ENCODE measurements around the gene OPCML.

- TF ChIP-seq CTCF (IDR thresholded peaks at IDR 0.05; ENCODE audit: low read length) (no peak), EZH2phosphoT487 (IDR thresholded peaks at IDR 0.05; ENCODE audit: low read length) (no peak)
These were observed 1104.7 kb downstream of the OPCML start for GRCh38 chr11:132427611-132428010.
